ENCODE measurements around the gene ZFP28.

The ZFP28 gene

DNA sequence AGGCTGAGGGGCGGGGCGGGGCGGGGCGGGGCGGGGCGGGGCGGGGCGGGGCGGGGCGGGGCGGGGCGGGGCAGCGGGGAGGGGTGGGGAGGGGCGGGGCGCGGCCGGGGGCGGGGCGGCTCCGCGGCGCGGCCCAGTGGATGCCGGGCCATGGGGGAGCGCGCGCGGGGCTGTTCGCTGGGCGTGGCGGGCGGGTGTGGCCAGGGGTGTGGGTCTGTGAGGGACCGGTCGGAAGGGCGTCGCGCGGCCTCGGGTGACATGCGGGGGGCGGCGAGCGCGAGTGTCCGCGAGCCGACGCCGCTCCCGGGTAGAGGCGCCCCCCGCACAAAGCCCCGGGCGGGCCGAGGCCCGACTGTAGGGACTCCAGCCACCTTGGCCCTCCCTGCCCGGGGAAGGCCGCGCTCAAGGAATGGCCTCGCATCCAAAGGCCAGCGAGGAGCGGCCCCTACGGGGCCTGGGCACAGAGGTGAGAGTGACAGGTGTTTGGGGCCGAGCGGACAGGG is at the start of gene ZFP28:
Gene ZFP28, plus strand, starts transcription at position 188 of the 503 bp plus-strand sequence. Its CDS starts 71 bp downstream, at position 259.
- peak within 1 kb of the TSS; percentile 83 for H3K4me3 ChIP-seq (ENCODE audit: low read length)
- no peak for TF ChIP-seq CTCF (conservative IDR thresholded peaks at IDR 0.05; ENCODE audit: low read length)
- no peak for DNase-seq (ENCODE audit: low read depth)

GRCh38 chr19:56491399-56491798 is 47.3 kb upstream of the ZFP28 start:
- H3K4me3 ChIP-seq (ENCODE audit: low read length) = no peak overlapping the region
- no peak for TF ChIP-seq CTCF (conservative IDR thresholded peaks at IDR 0.05; ENCODE audit: low read length)
- DNase-seq (ENCODE audit: low read depth) = no peak

GRCh38 chr19:56504581-56504980 is 34.2 kb upstream of the ZFP28 start:
- no peak overlapping the region for H3K4me3 ChIP-seq (ENCODE audit: low read length)
- no peak for TF ChIP-seq CTCF (conservative IDR thresholded peaks at IDR 0.05; ENCODE audit: low read length)
- DNase-seq (ENCODE audit: low read depth) = no peak

DNA sequence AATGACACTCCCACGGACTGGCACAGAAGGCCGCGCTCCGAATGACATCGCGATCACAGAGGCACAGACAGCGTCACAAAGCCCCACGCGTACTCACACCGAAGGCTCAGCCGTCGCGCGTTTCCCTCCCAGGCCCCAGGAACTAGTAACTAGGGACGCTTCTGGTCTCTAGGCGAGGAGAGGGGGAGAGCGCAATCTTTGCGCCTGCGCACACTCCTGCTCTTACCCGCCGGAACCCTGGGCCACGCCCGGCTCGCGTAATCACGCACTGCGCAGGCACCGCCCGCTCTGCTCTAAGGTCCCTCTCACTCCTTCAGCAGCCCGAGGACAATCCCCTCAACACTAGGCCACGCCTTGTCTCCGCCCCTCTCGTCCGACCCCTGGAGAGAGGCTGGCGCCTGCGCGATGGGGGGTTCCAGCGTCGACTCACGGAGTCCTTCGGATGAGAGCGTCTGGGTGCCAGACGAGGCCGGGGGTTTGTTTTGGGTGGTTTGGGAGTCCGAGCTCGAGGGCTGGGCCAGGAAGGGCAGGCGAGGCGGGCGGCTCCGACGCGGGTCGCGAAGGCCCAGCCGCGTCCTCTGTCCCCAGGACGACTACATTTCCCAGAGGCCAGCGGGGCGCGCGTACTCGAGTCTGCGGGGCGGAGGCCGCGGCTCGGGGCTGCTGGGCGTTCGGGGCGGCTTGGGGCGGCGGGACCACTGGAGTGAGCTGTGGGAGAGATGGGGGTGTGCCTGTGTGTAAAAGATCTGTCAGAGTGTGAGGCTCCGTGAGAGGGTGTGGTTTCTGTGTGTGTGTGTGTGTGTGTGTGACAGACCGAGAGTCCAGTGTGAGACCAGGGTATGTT is 31.1 kb upstream of the ZFP28 start, which contains the start of gene ZNF471:
Gene ZNF471, plus strand, starts transcription at position 410 of the 844 bp plus-strand sequence. CDS start 3,717 bp downstream, outside the sequence.
- peak; percentile 98 for DNase-seq (ENCODE audit: low read depth)
- no peak for TF ChIP-seq CTCF (conservative IDR thresholded peaks at IDR 0.05; ENCODE audit: low read length)
- H3K4me3 ChIP-seq (ENCODE audit: low read length) = peak within 1 kb of the TSS; percentile 89

- DNase-seq (ENCODE audit: low read depth) = no peak
- H3K4me3 ChIP-seq (ENCODE audit: low read length) = peak overlapping the region; percentile 89
- no peak for TF ChIP-seq CTCF (conservative IDR thresholded peaks at IDR 0.05; ENCODE audit: low read length)
Measured at GRCh38 chr19:56508290-56508778, 30.4 kb upstream of the ZFP28 start.

GRCh38 chr19:56525214-56525860 is 13.4 kb upstream of the ZFP28 start:
- DNase-seq (ENCODE audit: low read depth) = no peak
- no peak overlapping the region for H3K4me3 ChIP-seq (ENCODE audit: low read length)
- no peak for TF ChIP-seq CTCF (conservative IDR thresholded peaks at IDR 0.05; ENCODE audit: low read length)
